H1 (cell line): Measurements from ENCODE around the gene KRTAP4-5.

Source experiments
- RFX5 ChIP-seq: IDR thresholded peaks from 2 replicates; pipeline ENCODE4 v1.6.1; 2011; ENCODE audit warnings: low read depth, low read length, improper control_type of control experiment, borderline replicate concordance
- SIN3A ChIP-seq, 2 experiments: IDR thresholded peaks in 1 of 2; conservative IDR thresholded peaks in 1 of 2; 2 replicates each; pipeline ENCODE4 v1.6.1; 2011 to 2012; ENCODE audit warnings: low read length in 2 of 2, improper control_type of control experiment in 1 of 2, low read depth in 1 of 2, mild to moderate bottlenecking in 1 of 2

GRCh38 chr17:41126412-41126811, 23.2 kb downstream of the KRTAP4-5 start:
- TF ChIP-seq SIN3A (conservative IDR thresholded peaks at IDR 0.05 in 1 of 2, IDR thresholded peaks at IDR 0.05 in 1 of 2; ENCODE audit: low read depth in 1 of 2, low read length in 2 of 2) (no peak), RFX5 (no peak)
